Measurements from ENCODE around the gene KLHL20.
"Not testable (repeated sequence)": the region's sequence is repeated elsewhere in the genome, so short reads cannot be mapped to it uniquely, and the experiment has no call there.

Gene KLHL20

GRCh38 chr1:173714759-173715537 lies at the start of gene KLHL20:
Gene KLHL20 (plus strand): TSS chr1:173714981. CDS start chr1:173716044, 1,063 bp downstream.
- peak; percentile 78 for DNase-seq (ENCODE audit: low read depth)

DNA sequence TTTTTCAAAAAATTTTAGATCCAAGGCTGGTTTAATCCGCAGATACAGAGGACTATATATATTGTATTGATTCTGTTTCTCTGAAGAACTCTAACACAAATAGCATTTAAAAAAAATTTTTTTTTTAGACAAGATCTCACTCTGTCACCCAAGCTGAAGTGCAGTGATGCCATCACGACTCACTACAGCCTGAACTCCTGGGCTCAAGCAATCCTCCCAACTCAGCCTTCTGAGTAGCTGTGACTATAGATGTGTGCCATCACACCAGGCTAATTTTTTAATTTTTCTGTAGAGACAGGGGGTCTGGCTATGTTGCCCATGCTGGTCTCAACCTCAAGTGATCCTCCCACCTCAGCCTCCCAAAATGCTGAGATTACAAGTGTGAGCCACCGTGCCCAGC lies 48.1 kb upstream of the KLHL20 start:
- no peak for DNase-seq (ENCODE audit: low read depth)

DNA sequence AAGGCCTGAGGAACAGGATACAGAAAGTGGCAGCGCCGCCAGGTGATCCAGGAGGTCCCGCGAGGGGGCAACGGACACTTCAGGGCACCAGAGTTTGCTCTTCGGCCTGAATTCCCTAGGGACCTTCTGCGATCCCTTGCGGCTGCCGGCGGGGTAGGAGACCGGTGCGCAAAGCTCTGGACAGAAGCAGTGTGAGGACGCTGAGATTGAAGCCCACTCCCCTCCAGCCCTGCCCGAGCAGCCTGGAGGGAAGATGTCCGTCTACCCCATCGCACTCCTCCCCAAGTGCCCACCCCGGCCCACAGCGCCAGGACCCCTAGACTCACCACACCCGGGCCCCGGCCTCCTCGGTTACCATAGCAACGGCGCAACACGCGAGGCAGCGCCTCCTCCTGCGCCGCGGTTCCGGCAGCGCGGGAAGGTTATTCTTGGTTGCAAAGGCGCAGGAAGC lies 45.3 kb upstream of the KLHL20 start, which contains the start of gene ANKRD45:
Gene ANKRD45 (minus strand): TSS at position 361 of the 451 bp plus-strand sequence. CDS start 10,433 bp downstream, outside the sequence.
- DNase-seq (ENCODE audit: low read depth) = no peak

DNA sequence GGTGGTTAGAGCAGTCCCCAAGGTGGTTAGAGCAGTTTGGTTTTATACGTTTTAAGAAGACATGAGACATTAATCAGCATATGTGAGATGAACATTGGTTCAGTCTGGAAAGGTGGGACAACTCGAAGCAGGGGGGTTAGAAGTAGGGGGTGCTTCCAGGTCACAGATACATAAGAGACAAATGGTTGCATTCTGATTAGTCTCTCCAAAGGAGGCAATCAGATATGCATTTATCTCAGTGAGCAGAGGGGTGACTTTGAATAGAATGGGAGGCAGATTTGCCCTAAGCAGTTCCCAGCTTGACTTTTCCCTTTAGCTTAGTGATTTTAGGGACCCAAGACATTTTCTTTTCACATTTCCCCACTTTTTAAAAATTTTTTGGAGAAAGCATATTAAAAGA lies 40.3 kb upstream of the KLHL20 start:
- DNase-seq (ENCODE audit: low read depth) = not testable (repeated sequence)

DNA sequence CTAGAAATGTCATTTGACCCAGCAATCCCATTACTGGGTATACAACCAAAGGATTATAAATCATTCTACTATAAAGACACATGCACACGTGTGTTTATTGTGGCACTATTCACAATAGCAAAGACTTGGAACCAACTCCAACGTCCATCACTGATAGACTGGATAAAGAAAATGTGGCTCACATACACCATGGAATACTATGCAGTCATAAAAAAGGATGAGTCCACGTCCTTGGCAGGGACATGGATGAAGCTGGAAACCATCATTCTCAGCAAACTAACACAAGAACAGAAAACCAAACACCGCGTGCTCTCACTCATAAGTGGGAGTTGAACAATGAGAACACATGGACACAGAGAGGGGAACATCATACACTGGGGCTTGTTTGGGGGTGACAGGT lies 34.6 kb upstream of the KLHL20 start:
- not testable (repeated sequence) for DNase-seq (ENCODE audit: low read depth)

- no peak for DNase-seq (ENCODE audit: low read depth)
Observed at GRCh38 chr1:173682184-173682583, 32.6 kb upstream of the KLHL20 start.

GRCh38 chr1:173683838-173684237 lies 30.9 kb upstream of the KLHL20 start:
- not testable (repeated sequence) for DNase-seq (ENCODE audit: low read depth)

- not testable (repeated sequence) for DNase-seq (ENCODE audit: low read depth)
Observed at GRCh38 chr1:173685121-173685520, 29.7 kb upstream of the KLHL20 start.

DNA sequence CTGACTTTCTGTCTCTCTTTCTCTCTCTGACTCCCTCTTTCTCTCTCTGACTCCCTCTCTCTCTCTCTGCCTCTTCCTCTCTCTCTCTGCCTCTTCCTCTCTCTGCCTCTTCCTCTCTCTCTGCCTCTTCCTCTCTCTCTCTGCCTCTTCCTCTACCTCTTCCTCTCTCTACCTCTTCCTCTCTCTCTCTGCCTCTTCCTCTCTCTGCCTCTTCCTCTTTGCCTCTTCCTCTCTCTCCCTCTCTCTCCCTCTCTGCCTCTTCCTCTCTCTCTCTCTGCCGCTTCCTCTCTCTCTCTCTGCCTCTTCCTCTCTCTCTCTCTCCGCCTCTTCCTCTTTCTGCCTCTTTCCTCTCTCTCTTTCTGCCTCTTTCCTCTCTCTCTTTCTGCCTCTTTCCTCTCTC lies 26.5 kb upstream of the KLHL20 start:
- no peak for DNase-seq (ENCODE audit: low read depth)

DNA sequence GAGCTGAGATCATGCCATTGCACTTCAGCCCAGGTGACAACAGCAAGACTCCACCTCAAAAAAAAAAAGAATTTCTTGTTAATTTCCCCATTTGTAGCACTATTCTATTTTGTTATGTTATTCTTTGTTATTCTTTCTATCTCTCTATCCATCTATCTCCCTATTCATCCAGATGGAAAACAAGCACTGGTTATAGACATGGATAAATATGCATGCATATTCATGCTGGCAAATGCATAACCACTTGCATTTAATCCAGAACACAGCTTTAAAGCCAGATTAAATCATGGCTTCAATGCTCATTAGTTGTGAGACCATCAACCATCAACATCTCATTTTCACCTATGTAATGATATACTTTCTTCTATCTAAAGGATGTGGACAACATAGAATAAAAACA lies 21.5 kb upstream of the KLHL20 start:
- DNase-seq (ENCODE audit: low read depth) = no peak

DNA sequence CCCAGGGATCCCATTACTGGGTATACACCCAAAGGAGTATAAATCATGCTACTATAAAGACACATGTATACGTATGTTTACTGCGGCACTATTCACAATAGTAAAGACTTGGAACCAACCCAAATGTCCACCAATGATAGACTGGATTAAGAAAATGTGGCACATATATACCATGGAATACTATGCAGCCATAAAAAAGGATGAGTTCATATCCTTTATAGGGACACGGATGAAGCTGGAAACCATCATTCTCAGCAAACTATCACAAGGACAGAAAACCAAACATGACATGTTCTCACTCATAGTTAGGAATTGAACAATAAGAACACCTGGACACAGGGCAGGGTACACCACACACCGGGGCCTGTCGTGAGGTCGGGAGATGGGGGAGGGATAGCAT lies 13.5 kb upstream of the KLHL20 start:
- DNase-seq (ENCODE audit: low read depth) = not testable (repeated sequence)

GRCh38 chr1:173702736-173703135 lies 12.0 kb upstream of the KLHL20 start:
- DNase-seq (ENCODE audit: low read depth) = no peak

DNA sequence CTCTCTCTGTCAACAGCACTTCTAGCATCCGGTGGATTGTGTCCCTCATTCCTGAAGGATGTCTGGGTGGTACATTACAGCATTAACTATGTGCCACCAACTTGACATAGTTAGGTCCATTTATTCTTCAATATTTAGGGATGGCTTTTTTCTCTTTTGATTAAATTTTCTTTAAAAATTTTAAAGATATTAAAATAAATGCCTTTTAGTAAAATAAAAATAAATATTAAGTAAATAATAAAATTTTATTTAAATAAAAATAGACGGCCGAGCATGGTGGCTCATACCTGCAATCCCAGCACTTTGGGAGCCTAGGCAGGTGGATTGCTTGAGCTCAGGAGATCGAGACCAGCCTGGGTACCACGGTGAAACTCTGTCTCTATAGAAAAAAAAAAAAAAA lies 9.7 kb upstream of the KLHL20 start:
- DNase-seq (ENCODE audit: low read depth) = no peak

DNA sequence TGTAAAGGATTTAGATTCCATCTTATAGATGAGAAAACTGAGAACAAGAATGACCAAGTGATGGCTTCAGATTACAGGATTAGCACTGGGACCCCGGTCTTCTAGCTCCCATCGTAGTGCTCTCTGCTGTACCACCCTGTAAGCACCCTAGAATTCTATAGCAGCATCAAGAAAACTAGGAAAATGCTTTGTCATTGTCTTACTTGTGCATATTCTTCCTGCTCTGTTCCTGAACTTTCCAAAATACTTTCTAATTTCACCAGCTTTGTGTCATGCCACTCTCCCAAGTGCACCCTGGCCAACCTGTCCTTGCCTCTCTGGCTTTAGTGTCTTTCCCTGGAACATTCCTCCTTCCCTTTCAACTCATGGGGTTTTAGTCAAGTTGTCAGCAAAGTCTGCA lies 6.0 kb upstream of the KLHL20 start:
- DNase-seq (ENCODE audit: low read depth) = no peak

DNA sequence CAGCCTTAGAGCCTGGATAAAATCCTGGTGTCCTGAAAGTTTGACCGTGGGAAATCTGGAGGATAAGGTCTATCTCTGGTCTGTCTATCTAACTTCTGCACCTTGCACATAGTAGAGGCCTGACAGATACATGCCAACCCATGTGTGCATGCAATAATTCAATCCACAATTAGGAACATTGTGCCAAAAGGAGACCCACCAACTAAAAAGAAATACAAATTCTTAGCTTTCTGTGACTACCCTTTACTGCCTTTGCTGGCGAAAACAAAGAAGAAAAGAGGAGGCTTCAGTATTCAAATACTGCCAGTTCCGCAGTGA lies 381 bp upstream of the KLHL20 start:
- no peak for DNase-seq (ENCODE audit: low read depth)

- no peak for DNase-seq (ENCODE audit: low read depth)
Observed at GRCh38 chr1:173715538-173715844, 710 bp downstream of the KLHL20 start.

DNA sequence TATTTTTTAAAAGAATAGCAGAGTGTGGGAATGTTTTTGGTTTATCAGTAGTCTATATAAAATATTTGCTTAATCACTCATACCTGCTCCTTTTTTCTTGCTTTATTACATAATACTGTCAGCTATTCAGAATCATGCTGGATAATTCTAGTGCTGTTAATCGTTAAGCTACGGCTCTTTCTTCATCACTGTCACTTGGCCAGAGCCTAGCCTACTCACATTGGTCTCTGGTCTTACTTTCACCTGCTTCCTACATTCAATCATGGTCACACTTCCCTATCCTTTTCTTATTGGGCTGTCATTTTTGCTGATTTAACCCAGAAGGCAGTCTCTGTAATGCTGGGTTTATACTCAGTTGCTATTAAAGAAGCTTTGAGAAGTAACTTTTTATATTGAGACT lies 2.5 kb downstream of the KLHL20 start:
- no peak for DNase-seq (ENCODE audit: low read depth)

- DNase-seq (ENCODE audit: low read depth) = not testable (repeated sequence)
Observed at GRCh38 chr1:173731331-173731730, 16.6 kb downstream of the KLHL20 start.

DNA sequence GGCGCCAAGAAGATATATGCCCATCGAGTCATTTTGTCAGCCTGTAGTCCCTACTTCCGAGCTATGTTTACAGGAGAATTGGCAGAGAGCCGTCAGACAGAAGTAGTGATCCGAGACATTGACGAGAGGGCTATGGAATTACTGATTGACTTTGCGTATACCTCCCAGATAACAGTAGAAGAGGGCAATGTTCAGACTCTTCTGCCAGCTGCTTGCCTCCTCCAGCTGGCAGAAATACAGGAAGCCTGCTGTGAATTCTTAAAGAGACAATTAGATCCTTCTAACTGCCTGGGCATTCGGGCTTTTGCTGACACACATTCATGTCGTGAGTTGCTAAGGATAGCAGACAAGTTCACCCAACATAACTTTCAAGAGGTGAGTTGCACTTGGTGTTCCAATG lies 19.1 kb downstream of the KLHL20 start:
- no peak for DNase-seq (ENCODE audit: low read depth)

GRCh38 chr1:173736104-173736503 lies 21.3 kb downstream of the KLHL20 start:
- DNase-seq (ENCODE audit: low read depth) = not testable (repeated sequence)

GRCh38 chr1:173742203-173742886 lies 27.6 kb downstream of the KLHL20 start:
- DNase-seq (ENCODE audit: low read depth) = no peak

DNA sequence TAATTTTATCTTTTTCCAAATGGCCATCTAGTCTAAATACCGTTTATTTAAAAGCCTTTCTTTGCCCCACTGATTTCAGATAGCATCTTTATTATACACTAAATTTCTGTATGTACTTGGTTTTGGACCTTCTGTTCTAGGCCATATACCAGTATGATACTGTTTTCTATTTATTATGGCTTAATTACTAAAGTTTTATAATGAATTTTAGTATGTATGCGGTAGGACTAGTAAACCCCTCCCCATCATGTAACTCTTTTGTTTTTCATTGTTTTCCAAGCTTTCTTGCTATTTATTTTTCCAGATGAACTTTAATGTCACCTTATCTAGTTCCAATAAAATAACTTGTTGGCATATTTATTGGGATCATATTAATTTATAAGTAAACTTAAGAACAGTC lies 29.9 kb downstream of the KLHL20 start:
- DNase-seq (ENCODE audit: low read depth) = no peak

DNA sequence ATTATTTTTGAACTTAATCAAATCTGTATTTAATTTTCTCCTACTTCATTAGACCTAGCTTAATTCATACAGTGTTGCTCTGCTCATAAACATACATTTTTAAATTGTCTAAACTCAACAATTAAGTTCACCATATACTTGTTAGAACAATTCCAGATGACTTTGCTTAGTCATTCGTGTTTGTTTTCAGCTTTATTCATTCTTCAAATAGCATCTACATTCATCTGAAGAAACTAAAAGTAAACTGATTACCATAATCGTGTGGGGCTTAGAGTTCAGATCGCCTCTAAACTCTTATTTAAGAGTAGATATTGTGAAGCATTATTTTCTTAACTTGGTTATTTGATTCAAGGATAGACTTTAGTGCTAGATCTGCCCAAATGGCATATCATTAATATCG lies 34.4 kb downstream of the KLHL20 start:
- no peak for DNase-seq (ENCODE audit: low read depth)

DNA sequence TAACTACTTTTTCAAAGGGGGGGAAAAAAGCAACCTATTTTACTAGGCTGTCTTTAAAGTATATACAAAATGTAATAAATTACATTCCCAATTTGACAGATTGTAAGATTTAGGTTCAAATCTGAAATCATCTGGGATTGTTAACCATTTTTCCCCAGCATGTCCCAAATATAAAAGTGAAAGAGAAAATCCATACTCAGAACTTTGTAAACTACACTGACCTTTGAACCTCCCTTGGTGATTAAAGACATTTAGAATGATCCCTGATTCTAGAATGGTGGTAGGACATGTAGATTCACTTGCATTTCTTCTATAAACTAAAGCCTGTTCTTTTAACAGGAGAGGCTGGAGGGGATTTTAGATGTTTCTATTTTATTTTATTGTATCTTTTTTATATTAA lies 39.0 kb downstream of the KLHL20 start:
- no peak for DNase-seq (ENCODE audit: low read depth)

Measured in activated T-helper 1 cell treated with Interleukin-2 at 50 U/mL for 16 hours (primary cell).